Measurements from ENCODE around the gene MRPL10.

GRCh38 chr17:47834756-47835155 lies 3.4 kb upstream of the MRPL10 start:
- TF ChIP-seq, protein P1, sequence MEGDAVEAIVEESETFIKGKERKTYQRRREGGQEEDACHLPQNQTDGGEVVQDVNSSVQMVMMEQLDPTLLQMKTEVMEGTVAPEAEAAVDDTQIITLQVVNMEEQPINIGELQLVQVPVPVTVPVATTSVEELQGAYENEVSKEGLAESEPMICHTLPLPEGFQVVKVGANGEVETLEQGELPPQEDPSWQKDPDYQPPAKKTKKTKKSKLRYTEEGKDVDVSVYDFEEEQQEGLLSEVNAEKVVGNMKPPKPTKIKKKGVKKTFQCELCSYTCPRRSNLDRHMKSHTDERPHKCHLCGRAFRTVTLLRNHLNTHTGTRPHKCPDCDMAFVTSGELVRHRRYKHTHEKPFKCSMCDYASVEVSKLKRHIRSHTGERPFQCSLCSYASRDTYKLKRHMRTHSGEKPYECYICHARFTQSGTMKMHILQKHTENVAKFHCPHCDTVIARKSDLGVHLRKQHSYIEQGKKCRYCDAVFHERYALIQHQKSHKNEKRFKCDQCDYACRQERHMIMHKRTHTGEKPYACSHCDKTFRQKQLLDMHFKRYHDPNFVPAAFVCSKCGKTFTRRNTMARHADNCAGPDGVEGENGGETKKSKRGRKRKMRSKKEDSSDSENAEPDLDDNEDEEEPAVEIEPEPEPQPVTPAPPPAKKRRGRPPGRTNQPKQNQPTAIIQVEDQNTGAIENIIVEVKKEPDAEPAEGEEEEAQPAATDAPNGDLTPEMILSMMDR (IDR thresholded peaks at IDR 0.05; ENCODE audit: control extremely low read depth in 1 of 3, insufficient read depth in 1 of 3, low read depth in 1 of 3, low read length in 3 of 3) = no peak
- no peak for TF ChIP-seq JUN (IDR thresholded peaks at IDR 0.05; ENCODE audit: low read depth, low read length)
- no peak for TF ChIP-seq KDM1A (IDR thresholded peaks at IDR 0.05; ENCODE audit: borderline replicate concordance, low read length)
- no peak for TF ChIP-seq MAX (IDR thresholded peaks at IDR 0.05)
- no peak for TF ChIP-seq POLR2A (IDR thresholded peaks at IDR 0.05; ENCODE audit: control extremely low read depth in 1 of 2, low read depth in 2 of 2, low read length in 2 of 2)

Measured in H1 (cell line).